Activated B cell treated with CpG ODN at 0.5 μM for 24 hours (primary cell): Measurements from ENCODE around the gene SHANK2. TPM values are rescaled to one million over a fixed set of nuclear protein-coding genes. Genes with fewer than 3 reads are reported as not detected.

Experiments
- ATAC-seq: fragments of 200-7000 bp; cut with Tn5 transposase; one replicate; pipeline ENCODE4 v1.10.0; 2021; ENCODE audit warnings: low read depth, mild to moderate bottlenecking, moderate library complexity
- CTCF ChIA-PET: fragments of 350-600 bp; sonication (Branson Sonifier 250); formaldehyde crosslinking; loops from one replicate; lab custom pipeline; 2021; ENCODE audit warnings: antibody characterized with exemption; lab: Charles Lee
- POLR2A ChIA-PET: fragments of 350-600 bp; sonication (Branson Sonifier 250); formaldehyde crosslinking; loops from one replicate; lab custom pipeline; 2021; ENCODE audit warnings: antibody characterized with exemption; lab: Charles Lee
- DNase-seq: peaks from one replicate; pipeline ENCODE4 v3.0.0; 2022
- H3K27ac Mint-ChIP-seq: one replicate; pipeline ENCODE4 v1.8.0; 2020; ENCODE audit warnings: mixed read lengths
- H3K27me3 Mint-ChIP-seq: one replicate; pipeline ENCODE4 v1.8.0; 2021; ENCODE audit warnings: mixed read lengths
- H3K36me3 Mint-ChIP-seq: one replicate; pipeline ENCODE4 v1.8.0; 2021; ENCODE audit warnings: low read depth, mixed read lengths
- H3K4me1 Mint-ChIP-seq: one replicate; pipeline ENCODE4 v1.8.0; 2021; ENCODE audit warnings: mixed read lengths
- H3K4me3 Mint-ChIP-seq: one replicate; pipeline ENCODE4 v1.8.0; 2020; ENCODE audit warnings: mild to moderate bottlenecking, mixed read lengths
- H3K9me3 Mint-ChIP-seq: one replicate; pipeline ENCODE4 v1.8.0; 2020; ENCODE audit warnings: mixed read lengths
- intact Hi-C: fragments of 100-400 bp; cut with micrococcal nuclease; formaldehyde crosslinking; loops from one replicate; pipeline ENCODE4 v1.15.1; 2024
- total RNA-seq: library from RNA; stranded (reverse); gene quantifications from 2 replicates; pipeline ENCODE4 v1.2.3, GENCODE V29; 2022
- TF ChIP-seq, protein P1 (sequence below): fragments of 200-600 bp; IDR thresholded peaks from one replicate; pipeline ENCODE4 v1.8.0; 2022; ENCODE audit warnings: antibody characterized with exemption, mild to moderate bottlenecking

The SHANK2 gene
- total RNA-seq, 1 donor from 2014 or later: 0.24 TPM

GRCh38 chr11:71241721-71242259, 10.6 kb downstream of the SHANK2 start:
- ChIA-PET CTCF (interaction anchor here (0.9 kb wide), 1 partner anchor 10 kb away, joined by 3 read pairs; no protein-coding TSS in a partner anchor), POLR2A (no interaction called here)
- Mint-ChIP-seq H3K4me3 (no peak overlapping the region), H3K27ac (no peak overlapping the region), H3K9me3 (no peaks in the 10 kb centered on the region), H3K36me3 (no peaks in the 10 kb centered on the region), H3K27me3 (peaks cover 33% of the 10 kb centered on the region), H3K4me1 (peaks cover 8% of the 10 kb centered on the region)
- no peak for DNase-seq
- TF ChIP-seq, protein P1, sequence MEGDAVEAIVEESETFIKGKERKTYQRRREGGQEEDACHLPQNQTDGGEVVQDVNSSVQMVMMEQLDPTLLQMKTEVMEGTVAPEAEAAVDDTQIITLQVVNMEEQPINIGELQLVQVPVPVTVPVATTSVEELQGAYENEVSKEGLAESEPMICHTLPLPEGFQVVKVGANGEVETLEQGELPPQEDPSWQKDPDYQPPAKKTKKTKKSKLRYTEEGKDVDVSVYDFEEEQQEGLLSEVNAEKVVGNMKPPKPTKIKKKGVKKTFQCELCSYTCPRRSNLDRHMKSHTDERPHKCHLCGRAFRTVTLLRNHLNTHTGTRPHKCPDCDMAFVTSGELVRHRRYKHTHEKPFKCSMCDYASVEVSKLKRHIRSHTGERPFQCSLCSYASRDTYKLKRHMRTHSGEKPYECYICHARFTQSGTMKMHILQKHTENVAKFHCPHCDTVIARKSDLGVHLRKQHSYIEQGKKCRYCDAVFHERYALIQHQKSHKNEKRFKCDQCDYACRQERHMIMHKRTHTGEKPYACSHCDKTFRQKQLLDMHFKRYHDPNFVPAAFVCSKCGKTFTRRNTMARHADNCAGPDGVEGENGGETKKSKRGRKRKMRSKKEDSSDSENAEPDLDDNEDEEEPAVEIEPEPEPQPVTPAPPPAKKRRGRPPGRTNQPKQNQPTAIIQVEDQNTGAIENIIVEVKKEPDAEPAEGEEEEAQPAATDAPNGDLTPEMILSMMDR: no peak
- intact Hi-C loops: loop anchor here (5.0 kb wide), 1 partner anchor 39 kb away; no protein-coding TSS in a partner anchor
- no peak for ATAC-seq

GRCh38 chr11:71240865-71241691, 11.3 kb downstream of the SHANK2 start:
- Mint-ChIP-seq H3K4me1 (peaks cover 8% of the 10 kb centered on the region), H3K9me3 (no peaks in the 10 kb centered on the region), H3K36me3 (no peaks in the 10 kb centered on the region), H3K27ac (no peak overlapping the region), H3K4me3 (no peak overlapping the region), H3K27me3 (peaks cover 30% of the 10 kb centered on the region)
- DNase-seq (no peak), ATAC-seq (no peak)
- TF ChIP-seq, protein P1: no peak
- POLR2A ChIA-PET: no interaction called here
- CTCF ChIA-PET: interaction anchor here (0.9 kb wide), 1 partner anchor 10 kb away, joined by 3 read pairs; no protein-coding TSS in a partner anchor
- intact Hi-C loops: loop anchor here (5.0 kb wide), 1 partner anchor 39 kb away; no protein-coding TSS in a partner anchor

- CTCF ChIA-PET: no interaction called here
- peaks cover 8% of the 10 kb centered on the region for H3K4me1 Mint-ChIP-seq
- TF ChIP-seq, protein P1: no peak
- POLR2A ChIA-PET: no interaction called here
- ATAC-seq (no peak), DNase-seq (no peak)
- no peak overlapping the region for H3K27ac Mint-ChIP-seq
- intact Hi-C loops: loop anchor here (5.0 kb wide), 1 partner anchor 38 kb away; no protein-coding TSS in a partner anchor
- no peaks in the 10 kb centered on the region for H3K36me3 Mint-ChIP-seq
- no peak overlapping the region for H3K4me3 Mint-ChIP-seq
- no peaks in the 10 kb centered on the region for H3K9me3 Mint-ChIP-seq
- H3K27me3 Mint-ChIP-seq: peaks cover 26% of the 10 kb centered on the region
Observed at GRCh38 chr11:71240061-71240690, 12.2 kb downstream of the SHANK2 start.

DNA sequence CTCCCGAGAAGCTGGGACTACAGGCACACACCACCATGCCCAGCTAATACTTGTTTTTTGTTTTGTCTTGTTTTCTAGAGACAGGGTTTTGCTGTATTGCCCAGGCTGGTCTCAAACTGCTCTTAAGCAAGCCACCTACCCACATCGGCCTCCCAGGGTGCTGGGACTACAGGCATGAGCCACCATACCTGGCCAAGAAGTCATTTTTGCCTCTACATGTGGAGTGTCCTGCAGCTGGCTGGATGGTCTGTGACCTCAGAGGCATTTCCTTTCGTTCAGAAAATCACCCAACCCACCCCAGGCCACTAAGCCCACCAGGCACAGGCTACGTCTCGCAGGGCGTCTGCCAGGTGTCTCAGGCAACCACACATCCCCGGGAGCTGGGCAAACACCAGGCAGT, 12.8 kb downstream of the SHANK2 start:
- POLR2A ChIA-PET: no interaction called here
- no peaks in the 10 kb centered on the region for H3K9me3 Mint-ChIP-seq
- TF ChIP-seq, protein P1: no peak

DNA sequence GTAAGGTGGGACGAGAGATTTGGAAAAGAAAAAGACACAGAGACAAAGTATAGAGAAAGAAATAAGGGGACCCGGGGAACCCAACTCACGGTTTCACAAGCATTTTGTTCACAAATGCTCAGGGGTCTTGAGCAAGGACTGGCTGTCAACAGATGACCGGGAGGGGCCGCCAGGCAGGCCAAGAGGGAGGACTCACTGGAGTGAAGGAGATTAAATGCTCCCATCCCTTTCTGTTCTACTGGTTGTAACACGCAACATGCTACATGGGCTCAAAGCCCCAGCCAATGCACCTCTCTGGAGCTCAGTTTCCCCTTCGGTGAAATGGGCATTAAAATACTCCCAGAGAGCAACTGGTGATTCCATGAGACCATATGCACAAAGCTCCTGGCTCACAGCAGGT, 13.4 kb downstream of the SHANK2 start:
- Mint-ChIP-seq H3K4me3 (no peak overlapping the region), H3K4me1 (peaks cover 8% of the 10 kb centered on the region), H3K27me3 (peaks cover 20% of the 10 kb centered on the region), H3K36me3 (no peaks in the 10 kb centered on the region), H3K27ac (no peak overlapping the region), H3K9me3 (no peaks in the 10 kb centered on the region)
- POLR2A ChIA-PET: no interaction called here
- ATAC-seq: no peak
- no peak for DNase-seq
- intact Hi-C loops: no loop called here
- CTCF ChIA-PET: no interaction called here
- TF ChIP-seq, protein P1: no peak

More for the DNA sequence above, 12.8 kb downstream of the SHANK2 start:
- intact Hi-C loops: no loop called here
- no peak overlapping the region for H3K4me3 Mint-ChIP-seq
- ATAC-seq (no peak), DNase-seq (no peak)
- H3K27ac Mint-ChIP-seq: no peak overlapping the region
- no peaks in the 10 kb centered on the region for H3K36me3 Mint-ChIP-seq
- H3K27me3 Mint-ChIP-seq: peaks cover 24% of the 10 kb centered on the region
- CTCF ChIA-PET: no interaction called here
- peaks cover 8% of the 10 kb centered on the region for H3K4me1 Mint-ChIP-seq
